ENCODE data around the gene CHST3.

Gene CHST3

GRCh38 chr10:72035252-72035887, 71.2 kb downstream of the CHST3 start:
- no peak for DNase-seq

DNA sequence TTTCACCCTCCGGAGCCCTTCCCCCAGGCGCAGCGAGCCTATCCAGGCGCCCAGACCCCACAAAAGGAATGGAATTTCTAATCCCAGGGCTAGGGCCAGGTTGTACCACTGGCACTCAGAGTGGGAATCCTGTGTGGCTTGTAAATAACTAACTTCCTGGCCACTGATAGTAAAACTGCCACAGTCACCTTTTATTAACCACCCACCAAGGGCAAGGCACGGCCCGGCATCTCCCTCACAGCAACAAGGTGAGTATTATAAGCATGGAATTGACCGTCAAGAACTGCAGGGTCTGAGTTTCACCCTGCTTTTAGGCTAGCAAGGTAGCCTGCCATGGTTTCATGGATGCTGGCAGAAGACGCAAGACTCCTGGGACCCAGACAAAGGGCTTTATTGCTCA, 73.1 kb downstream of the CHST3 start:
- no peak for DNase-seq

GRCh38 chr10:72037811-72038210, 73.6 kb downstream of the CHST3 start:
- DNase-seq: no peak

- DNase-seq: no peak
Observed at GRCh38 chr10:72038458-72039001, 74.3 kb downstream of the CHST3 start.

DNA sequence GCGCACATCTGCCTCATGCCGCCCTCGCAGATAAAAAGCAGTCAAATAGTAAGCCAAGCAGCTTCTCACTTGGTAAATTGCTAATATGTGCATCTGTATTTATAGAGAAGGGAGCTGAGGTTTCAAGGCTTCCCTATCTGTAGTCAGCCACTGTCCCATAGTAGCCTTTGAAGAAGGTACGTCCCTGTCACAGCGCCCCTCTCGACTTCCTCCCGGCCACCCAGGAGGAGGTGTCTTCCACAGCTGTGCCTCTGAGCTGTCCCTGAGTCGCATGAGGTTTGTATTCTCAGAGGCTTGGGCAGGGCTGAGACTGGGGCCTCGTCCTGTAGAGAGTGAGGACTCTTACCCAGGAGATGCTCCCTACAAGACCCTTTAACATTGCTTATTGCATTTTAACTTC, 75.2 kb downstream of the CHST3 start:
- DNase-seq: no peak

- no peak for DNase-seq
Observed at GRCh38 chr10:72041491-72041890, 77.3 kb downstream of the CHST3 start.

DNA sequence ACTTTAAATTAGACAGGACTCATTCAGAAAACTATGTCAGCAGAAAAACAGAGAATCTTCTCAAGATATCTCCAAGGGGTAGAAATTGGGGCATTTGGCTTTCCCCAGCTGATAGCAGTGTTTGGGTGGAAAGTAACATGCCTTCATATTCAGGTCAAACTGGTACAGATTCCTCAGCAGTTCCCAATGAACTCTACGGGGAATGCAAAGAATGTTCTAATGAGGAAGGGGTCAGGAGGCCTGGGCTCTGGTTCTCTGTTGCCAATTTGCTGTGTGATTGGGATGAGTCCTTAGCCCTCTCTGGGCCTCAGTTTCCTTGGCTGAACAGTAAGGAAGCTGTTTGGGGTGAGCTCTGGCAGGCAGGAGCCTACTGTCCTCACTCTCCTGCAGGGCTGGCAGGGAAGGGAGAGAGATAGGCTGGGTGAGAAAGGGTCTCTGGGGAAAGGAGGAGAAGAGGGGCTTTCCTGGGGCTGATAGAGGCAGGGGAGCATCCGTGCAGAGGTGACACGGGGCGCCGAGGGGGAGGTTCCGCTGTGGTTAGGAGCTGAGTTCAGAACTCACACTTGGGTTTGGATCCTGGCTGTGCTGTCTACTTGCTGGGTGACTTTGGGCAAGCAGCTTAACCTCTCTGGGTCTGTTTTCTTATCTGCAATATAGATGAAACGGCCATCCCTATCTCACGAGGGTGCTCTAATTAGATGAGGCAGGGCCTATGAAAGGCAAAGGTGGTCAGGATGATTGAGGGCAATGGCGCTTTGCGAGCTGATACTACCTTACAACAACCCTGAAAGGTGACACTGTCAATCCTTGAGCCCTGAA, 79.0 kb downstream of the CHST3 start:
- DNase-seq: no peak

GRCh38 chr10:72044417-72045041, 80.3 kb downstream of the CHST3 start:
- DNase-seq: no peak

DNA sequence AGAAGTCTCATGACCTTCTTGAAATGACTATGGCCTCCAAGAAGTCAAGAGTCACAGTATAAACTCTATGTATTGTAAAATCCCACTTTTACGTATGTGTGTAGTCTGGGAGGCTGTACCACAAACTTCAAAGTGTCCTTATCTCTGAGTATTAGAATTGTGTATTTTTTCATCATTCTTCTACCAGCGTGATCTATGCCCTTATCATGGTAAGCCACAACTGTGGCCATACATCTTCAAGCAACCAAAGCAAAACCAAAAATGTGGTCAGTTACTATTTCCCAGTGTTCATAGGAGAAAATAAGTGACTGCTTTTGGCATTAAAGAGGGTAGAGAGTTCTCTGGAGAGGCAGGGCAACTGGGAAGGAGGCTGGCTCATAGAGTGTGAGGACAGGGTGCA, 81.4 kb downstream of the CHST3 start:
- no peak for DNase-seq

DNA sequence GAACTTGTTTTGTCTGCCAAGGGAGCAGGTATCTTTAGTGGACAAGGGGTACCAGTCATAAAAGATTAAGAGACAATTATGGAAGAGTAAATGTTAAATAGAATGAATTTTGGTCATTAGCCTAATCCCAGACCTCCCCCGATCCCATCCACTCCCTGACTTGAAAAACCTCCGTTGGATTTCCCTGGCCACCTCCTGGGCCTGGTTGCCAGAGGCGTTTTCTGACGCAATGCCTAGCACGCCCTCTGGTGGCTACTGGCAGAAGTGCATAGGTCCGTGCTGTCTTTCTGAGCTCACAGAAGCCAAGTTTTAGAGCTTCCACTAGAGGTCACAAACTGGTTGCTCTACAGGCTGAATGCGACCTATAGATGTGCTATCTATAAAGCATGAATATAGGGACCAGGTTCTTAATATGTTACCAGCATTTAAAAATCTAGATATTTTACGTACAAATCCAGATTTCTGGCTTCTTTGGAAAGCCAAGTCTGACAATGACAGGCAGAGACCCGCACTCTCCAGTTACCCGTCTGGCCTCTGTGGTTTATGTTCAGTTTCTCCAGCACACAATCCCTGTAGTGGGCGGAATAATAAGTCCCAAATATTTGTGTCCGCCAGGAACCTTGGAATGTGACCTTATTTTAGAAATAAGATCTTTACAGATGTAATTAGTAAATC, 84.4 kb downstream of the CHST3 start:
- DNase-seq: peak; percentile 81

DNA sequence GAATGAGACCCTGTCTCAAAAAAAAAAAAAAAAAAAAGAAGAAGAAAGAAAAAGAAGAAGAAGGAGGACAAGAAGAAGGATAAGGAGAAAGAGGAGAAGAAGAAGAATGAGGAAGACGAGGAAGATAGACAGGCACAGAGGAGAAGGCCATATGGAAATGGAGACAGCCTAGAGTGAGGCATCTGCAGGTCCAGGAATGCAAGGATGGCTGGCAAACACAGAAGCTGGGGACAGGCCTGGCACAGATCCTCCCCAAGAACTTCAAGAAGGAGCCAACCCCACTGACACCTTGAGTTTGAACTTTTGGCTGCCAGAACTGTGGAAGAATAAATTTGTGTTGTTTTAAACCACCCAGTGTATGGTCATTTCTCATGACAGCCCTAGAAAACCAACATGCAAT, 85.3 kb downstream of the CHST3 start:
- DNase-seq: no peak

DNA sequence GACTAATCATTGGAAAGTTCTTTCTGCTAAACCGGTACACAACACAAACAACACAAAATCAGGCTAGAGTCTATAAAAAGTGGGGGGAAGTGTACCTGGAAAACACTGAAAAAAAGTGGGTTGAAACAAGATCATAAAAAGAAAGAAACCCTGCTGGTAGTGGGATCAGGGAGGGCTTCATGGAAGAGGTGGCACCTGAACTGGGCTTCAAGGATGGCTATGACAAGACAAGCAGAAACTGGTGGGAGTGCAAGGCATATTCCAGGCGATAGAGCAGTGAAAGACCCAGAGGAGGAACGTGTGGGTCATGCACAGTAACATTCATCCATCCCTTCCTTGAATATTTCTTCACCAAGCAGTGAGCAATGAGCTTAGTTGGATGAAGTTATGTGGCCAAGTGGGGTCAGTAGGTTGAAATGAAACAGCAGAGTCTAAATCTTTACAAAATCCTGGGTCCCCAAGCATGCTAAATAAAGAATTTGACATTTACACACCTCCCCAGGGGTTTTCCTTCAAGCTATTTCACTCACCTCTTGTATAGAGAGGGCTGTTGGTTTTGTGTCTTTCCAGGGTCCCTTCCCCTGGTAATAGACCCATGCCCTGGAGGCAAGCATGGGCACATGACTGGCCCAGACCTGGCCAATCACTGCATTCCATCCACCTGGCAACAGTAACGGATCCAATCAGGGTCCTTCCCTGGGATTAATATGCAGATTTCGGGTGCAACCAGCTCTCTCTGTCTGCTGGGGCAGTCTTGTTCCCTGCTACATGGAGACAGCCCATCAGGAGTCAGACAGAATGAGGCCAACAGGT, 86.0 kb downstream of the CHST3 start:
- no peak for DNase-seq

GRCh38 chr10:72050873-72051272, 86.7 kb downstream of the CHST3 start:
- no peak for DNase-seq

GRCh38 chr10:72053690-72054089, 89.5 kb downstream of the CHST3 start:
- no peak for DNase-seq

DNA sequence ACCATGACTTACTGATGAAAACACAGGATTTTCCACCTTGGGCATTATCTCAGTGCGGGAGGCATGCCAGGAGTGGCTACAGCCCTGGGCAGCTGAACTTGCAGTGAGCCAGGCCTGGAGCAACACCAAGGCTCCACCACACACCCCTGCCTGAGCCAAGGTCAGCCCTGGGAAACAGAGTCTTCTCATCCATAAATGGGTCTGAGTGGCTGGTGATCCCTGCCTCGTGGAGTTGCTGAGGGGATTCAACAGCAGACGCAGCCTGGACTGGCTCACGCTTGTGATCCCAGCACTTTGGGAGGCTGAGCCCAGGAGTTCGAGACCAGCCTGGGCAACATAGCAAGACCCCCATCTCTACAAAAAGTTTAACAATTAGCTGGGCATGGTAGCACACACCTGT, 91.9 kb downstream of the CHST3 start:
- DNase-seq: no peak

GRCh38 chr10:72056932-72057751, 92.9 kb downstream of the CHST3 start:
- DNase-seq: no peak

DNA sequence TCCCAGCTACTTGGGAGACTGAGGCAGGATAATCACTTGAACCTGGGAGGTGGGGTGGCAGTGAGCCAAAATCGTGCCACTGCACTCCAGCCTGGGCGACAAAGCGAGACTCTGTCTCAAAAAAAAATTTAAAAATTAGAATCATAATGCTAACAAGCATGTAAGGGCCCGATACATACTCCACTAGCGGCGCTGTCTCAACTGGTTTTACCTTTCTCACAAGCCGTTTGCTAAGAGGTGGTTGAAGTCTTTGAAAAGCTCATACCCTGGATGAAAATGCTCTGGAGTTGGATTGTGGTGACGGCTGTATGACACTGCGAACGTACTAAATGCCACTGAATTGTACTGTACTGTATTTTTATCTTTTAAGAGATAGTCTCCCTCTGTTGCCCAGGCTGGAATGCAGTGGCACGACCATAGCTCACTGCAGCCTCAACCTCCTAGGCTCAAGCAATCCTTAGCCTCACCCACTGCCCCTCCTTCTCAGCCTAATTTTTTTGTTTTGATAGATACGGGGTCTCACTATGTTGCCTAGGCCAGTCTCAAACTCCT, 94.2 kb downstream of the CHST3 start:
- DNase-seq: no peak

- DNase-seq: no peak
Observed at GRCh38 chr10:72058989-72059842, 95.0 kb downstream of the CHST3 start.

DNA sequence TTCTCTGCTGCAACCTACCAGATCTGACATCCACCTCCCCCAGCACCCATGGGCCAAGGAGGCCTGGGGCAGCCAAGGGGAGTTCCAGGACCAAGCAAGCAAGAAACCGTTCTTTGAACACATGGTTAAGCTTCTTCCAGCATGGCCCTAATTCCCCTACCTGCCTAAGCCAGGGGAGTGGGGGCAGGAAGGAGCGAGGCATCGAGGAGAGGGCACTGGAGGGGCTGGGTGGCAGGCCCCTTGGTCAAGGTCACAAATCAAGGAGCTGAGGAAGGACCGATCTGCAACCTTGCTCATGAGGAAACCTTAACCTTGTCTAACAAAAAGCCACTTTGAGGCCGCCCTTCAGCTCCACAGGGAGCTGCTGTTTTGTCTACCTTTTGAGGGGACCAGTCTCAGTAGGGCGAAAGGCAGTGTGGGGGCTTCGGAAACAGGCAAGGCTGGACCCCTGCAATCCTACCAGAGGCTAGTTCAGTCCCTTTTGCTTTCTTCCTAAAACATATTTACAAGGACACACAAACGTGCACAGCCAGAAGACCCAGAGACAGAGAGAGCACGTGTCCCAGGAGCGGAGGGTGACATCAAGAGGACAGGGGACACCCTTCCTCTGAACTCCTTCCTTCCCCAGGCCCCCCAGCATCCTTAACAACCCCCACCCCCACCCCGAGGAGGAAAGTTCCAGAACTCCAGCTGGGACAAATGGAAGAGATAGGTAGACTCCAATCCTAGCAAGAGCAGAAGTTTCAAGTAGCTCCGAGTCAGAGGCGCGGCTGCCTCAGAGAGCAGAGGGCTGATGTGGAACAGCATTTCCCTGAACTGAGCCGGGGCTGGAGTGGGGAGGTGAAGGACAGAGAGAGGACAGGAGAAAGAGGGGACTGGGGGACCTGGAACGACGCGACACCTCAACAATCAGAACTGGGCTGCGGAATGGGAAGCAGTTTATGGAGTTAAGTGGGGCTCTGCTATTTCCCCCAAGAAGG, 95.9 kb downstream of the CHST3 start:
- no peak for DNase-seq
